ENCODE results near the gene RNF212. TPM values are rescaled to one million over a fixed set of nuclear protein-coding genes. Genes with fewer than 3 reads are reported as not detected.
A peak's percentile ranks its signal among the peaks of the same experiment; 100 is the strongest.

RNF212 gene
- total and polyA plus RNA-seq, 8 donors = 7.2 to 13.6 (median 10.0) TPM

DNA sequence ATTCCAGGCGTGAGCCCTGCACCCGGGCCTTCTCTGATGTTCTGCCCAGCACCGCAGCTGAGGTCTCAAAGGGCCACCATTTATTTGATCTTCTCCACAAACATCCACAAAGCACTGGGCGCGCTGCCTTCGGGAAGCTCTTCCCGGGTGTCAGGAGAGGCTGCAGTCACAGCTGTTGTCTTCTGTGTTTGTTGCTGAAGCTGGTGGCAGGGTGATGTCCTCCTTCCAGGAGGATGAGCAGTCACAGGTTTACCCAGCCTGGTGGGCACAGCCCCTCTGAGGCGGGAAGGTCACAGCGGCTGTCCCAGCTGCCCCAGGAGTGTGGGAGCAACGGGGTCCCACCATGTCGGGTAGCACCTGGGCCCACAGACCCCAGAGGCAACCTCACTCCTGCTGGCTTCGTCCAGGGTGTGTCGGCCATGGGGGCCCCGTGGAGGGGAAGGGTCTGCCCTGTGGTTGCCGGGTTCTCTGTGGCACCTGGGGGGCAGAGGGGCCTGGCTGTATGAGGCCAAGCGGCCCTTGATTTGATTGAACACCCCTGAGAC is 74.3 kb downstream of the RNF212 start:
- intact Hi-C loops (cut with DNase I) = no loop called here
- peak in 1 of 4 donors; percentile 64 for DNase-seq
- peak overlapping the region in 1 of 2 donors; percentile 33 for H3K27ac ChIP-seq
- H3K27me3 ChIP-seq = peaks cover 0 to 72% of the 10 kb centered on the region in 2 donors
- no peaks in the 10 kb centered on the region for H3K9me3 ChIP-seq
- H3K4me1 ChIP-seq = peaks cover 13 to 15% of the 10 kb centered on the region in 2 donors
- H3K4me3 ChIP-seq = no peak overlapping the region
- TF ChIP-seq, protein P1, sequence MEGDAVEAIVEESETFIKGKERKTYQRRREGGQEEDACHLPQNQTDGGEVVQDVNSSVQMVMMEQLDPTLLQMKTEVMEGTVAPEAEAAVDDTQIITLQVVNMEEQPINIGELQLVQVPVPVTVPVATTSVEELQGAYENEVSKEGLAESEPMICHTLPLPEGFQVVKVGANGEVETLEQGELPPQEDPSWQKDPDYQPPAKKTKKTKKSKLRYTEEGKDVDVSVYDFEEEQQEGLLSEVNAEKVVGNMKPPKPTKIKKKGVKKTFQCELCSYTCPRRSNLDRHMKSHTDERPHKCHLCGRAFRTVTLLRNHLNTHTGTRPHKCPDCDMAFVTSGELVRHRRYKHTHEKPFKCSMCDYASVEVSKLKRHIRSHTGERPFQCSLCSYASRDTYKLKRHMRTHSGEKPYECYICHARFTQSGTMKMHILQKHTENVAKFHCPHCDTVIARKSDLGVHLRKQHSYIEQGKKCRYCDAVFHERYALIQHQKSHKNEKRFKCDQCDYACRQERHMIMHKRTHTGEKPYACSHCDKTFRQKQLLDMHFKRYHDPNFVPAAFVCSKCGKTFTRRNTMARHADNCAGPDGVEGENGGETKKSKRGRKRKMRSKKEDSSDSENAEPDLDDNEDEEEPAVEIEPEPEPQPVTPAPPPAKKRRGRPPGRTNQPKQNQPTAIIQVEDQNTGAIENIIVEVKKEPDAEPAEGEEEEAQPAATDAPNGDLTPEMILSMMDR (IDR thresholded peaks at IDR 0.05) = no peak
- H3K36me3 ChIP-seq = no peaks in the 10 kb centered on the region
- ATAC-seq = no peak

- TF ChIP-seq, protein P1 (IDR thresholded peaks at IDR 0.05) = no peak
- H3K27me3 ChIP-seq = peaks cover 0 to 81% of the 10 kb centered on the region in 2 donors
- intact Hi-C loops (cut with DNase I) = no loop called here
- peaks cover 6% of the 10 kb centered on the region in 2 donors for H3K4me1 ChIP-seq
- ATAC-seq (no peak), DNase-seq (no peak)
- H3K27ac ChIP-seq = no peak overlapping the region
- no peaks in the 10 kb centered on the region for H3K9me3 ChIP-seq
- H3K4me3 ChIP-seq = no peak overlapping the region
- H3K36me3 ChIP-seq = no peaks in the 10 kb centered on the region
These were observed 76.2 kb downstream of the RNF212 start for GRCh38 chr4:1036976-1037810.

GRCh38 chr4:1036095-1036494 is 77.3 kb downstream of the RNF212 start:
- DNase-seq = no peak
- no peaks in the 10 kb centered on the region for H3K9me3 ChIP-seq
- H3K4me3 ChIP-seq = no peak overlapping the region
- no peak overlapping the region for H3K27ac ChIP-seq
- H3K27me3 ChIP-seq = peaks cover 0 to 81% of the 10 kb centered on the region in 2 donors
- H3K4me1 ChIP-seq = peaks cover 0 to 6% of the 10 kb centered on the region in 2 donors
- ATAC-seq = no peak
- no peaks in the 10 kb centered on the region for H3K36me3 ChIP-seq
- TF ChIP-seq, protein P1 (IDR thresholded peaks at IDR 0.05) = no peak
- intact Hi-C loops (cut with DNase I) = no loop called here

- DNase-seq (no peak), ATAC-seq (no peak)
- intact Hi-C loops (cut with DNase I) = no loop called here
- peaks cover 0 to 81% of the 10 kb centered on the region in 2 donors for H3K27me3 ChIP-seq
- no peak overlapping the region for H3K4me3 ChIP-seq
- TF ChIP-seq, protein P1 (IDR thresholded peaks at IDR 0.05) = no peak
- no peaks in the 10 kb centered on the region for H3K9me3 ChIP-seq
- H3K4me1 ChIP-seq = peaks cover 0 to 6% of the 10 kb centered on the region in 2 donors
- no peaks in the 10 kb centered on the region for H3K36me3 ChIP-seq
- no peak overlapping the region for H3K27ac ChIP-seq
These were observed 77.9 kb downstream of the RNF212 start for GRCh38 chr4:1035510-1035909.

GRCh38 chr4:1033840-1034551 is 79.4 kb downstream of the RNF212 start:
- Histone ChIP-seq H3K4me3 (no peak overlapping the region), H3K4me1 (peaks cover 0 to 2% of the 10 kb centered on the region in 2 donors), H3K9me3 (no peaks in the 10 kb centered on the region), H3K27ac (no peak overlapping the region), H3K27me3 (peaks cover 0 to 85% of the 10 kb centered on the region in 2 donors), H3K36me3 (no peaks in the 10 kb centered on the region)
- ATAC-seq (peak; percentile 56), DNase-seq (peak in 1 of 4 donors; percentile 88)
- intact Hi-C loops (cut with DNase I) = no loop called here
- TF ChIP-seq, protein P1 (IDR thresholded peaks at IDR 0.05) = no peak
